Lower leg skin (tissue), 3 donors: ENCODE measurements around the gene AUTS2.

ENCODE experiments used
- CTCF ChIP-seq, 3 donors: fragments of 450-650 bp; IDR thresholded peaks; one replicate each; pipeline ENCODE4 v1.5.1; 2016; ENCODE audit warnings: antibody characterized with exemption in 3 of 3, mild to moderate bottlenecking in 3 of 3, moderate library complexity in 2 of 3
- POLR2A ChIP-seq, 2 donors: fragments of 450-650 bp; IDR thresholded peaks; one replicate each; pipeline ENCODE4 v1.6.1; 2016 to 2017; ENCODE audit warnings: antibody characterized with exemption in 2 of 2, mild to moderate bottlenecking in 1 of 2, moderate library complexity in 1 of 2

GRCh38 chr7:70270149-70270548, 671.9 kb downstream of the AUTS2 start:
- no peak for TF ChIP-seq CTCF (IDR thresholded peaks at IDR 0.05)
- no peak for TF ChIP-seq POLR2A (IDR thresholded peaks at IDR 0.05)
